ENCODE measurements around the gene G6PC3. TPM values are rescaled to one million over a fixed set of nuclear protein-coding genes. Genes with fewer than 3 reads are reported as not detected.

Gene G6PC3
- total and polyA plus RNA-seq, 2 donors (not counting 3 experiments of a cell fraction or from before 2014, with no cell fraction given): 78.4 to 194 TPM

DNA sequence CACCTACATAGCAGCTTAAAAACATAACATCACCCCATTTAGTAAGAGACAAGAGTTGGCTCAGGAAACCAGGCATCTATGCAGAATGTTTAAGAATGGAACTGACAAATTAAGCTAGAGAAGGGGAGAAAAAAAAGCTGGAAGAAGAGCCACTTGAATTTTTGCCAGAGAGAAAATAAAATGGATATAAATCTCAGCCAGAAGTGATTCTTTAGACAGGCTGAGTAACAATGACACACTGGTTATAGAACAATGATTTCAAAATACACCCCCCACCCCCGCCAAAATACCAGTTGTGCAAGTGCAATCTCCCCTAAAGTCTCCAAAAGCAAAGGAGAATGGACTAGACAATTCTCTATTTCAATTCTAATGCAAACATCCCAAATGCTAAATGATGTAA, 26.5 kb upstream of the G6PC3 start:
- DNase-seq (ENCODE audit: low read depth, low spot score) (peak; percentile 11), FAIRE-seq (peak; percentile 18)
- Histone ChIP-seq H3K36me3 (ENCODE audit: control insufficient read depth in 2 of 2, extremely low read depth in 1 of 2, insufficient read depth in 2 of 2, low read length in 2 of 2) (peaks cover 0 to 7% of the 10 kb centered on the region in 2 experiments), H3K27ac (ENCODE audit: insufficient read depth, low read depth, low read length) (no peak overlapping the region), H2AFZ (ENCODE audit: low read depth, low read length) (no peak overlapping the region), H3K9me3 (replicated peaks; ENCODE audit: control insufficient read depth, insufficient read depth, low read length) (no peaks in the 10 kb centered on the region), H3K4me1 (ENCODE audit: control insufficient read depth, extremely low read depth, insufficient read depth, low read length) (peaks cover 9% of the 10 kb centered on the region), H3K4me2 (ENCODE audit: insufficient read depth, low read length) (no peak overlapping the region), H3K79me2 (ENCODE audit: control insufficient read depth, insufficient read depth, low read length) (peaks cover 72% of the 10 kb centered on the region), H3K9me1 (replicated peaks; ENCODE audit: control insufficient read depth, extremely low read depth, insufficient read depth, low read length) (no peaks in the 10 kb centered on the region), H3K27me3 (ENCODE audit: control insufficient read depth in 2 of 2, insufficient read depth in 2 of 2, low read length in 2 of 2) (no peaks in the 10 kb centered on the region), H3K4me3 (replicated peaks in 1 of 3; ENCODE audit: insufficient read depth in 1 of 3, low read depth in 1 of 3, low read length in 3 of 3) (no peak overlapping the region), H3K9ac (replicated peaks; ENCODE audit: extremely low read depth, insufficient read depth, low read length) (no peak overlapping the region), H4K20me1 (replicated peaks; ENCODE audit: control insufficient read depth, extremely low read depth, insufficient read depth, low read length) (peaks cover 4% of the 10 kb centered on the region)
- POLR2A ChIA-PET: interaction anchor here (0.8 to 1.0 kb wide), 2 partner anchors 14 to 80 kb away, joined by 5 to 6 read pairs; partner anchors contain the start of gene HDAC5
- intact Hi-C loops (cut with micrococcal nuclease): no loop called here
- dilution Hi-C loops (cut with MboI; ENCODE audit: extremely low pct_ligation_motif_present, low sequenced_read_pairs): no loop called here
- CTCF ChIA-PET: interaction anchor here (1.0 to 3.5 kb wide), 12 partner anchors 11 to 198 kb away, joined by 3 to 38 read pairs (median 5); partner anchors contain the start of genes G6PC3 and HDAC5
- BruUV-seq (replicated peaks): no TSS peak
- TF ChIP-seq MYC (IDR thresholded peaks at IDR 0.05; ENCODE audit: low read depth, low read length): no peak
- TF ChIP-seq, protein P1, sequence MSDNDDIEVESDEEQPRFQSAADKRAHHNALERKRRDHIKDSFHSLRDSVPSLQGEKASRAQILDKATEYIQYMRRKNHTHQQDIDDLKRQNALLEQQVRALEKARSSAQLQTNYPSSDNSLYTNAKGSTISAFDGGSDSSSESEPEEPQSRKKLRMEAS (IDR thresholded peaks at IDR 0.05; ENCODE audit: insufficient read depth, insufficient read length): no peak
- TF ChIP-seq, protein P2, sequence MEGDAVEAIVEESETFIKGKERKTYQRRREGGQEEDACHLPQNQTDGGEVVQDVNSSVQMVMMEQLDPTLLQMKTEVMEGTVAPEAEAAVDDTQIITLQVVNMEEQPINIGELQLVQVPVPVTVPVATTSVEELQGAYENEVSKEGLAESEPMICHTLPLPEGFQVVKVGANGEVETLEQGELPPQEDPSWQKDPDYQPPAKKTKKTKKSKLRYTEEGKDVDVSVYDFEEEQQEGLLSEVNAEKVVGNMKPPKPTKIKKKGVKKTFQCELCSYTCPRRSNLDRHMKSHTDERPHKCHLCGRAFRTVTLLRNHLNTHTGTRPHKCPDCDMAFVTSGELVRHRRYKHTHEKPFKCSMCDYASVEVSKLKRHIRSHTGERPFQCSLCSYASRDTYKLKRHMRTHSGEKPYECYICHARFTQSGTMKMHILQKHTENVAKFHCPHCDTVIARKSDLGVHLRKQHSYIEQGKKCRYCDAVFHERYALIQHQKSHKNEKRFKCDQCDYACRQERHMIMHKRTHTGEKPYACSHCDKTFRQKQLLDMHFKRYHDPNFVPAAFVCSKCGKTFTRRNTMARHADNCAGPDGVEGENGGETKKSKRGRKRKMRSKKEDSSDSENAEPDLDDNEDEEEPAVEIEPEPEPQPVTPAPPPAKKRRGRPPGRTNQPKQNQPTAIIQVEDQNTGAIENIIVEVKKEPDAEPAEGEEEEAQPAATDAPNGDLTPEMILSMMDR (IDR thresholded peaks at IDR 0.05; ENCODE audit: extremely low read depth in 1 of 2, insufficient read depth in 1 of 2, low read depth in 1 of 2, low read length in 2 of 2): no peak
- no peak for TF ChIP-seq POLR2A (IDR thresholded peaks at IDR 0.05; ENCODE audit: low read depth, low read length)
- TF ChIP-seq JUN (IDR thresholded peaks at IDR 0.05; ENCODE audit: borderline replicate concordance, insufficient read depth, insufficient read length, low read depth): no peak
- TF ChIP-seq FOS (IDR thresholded peaks at IDR 0.05; ENCODE audit: borderline replicate concordance, insufficient read depth, low read length): no peak
- no peak for TF ChIP-seq EZH2 (IDR thresholded peaks at IDR 0.05; ENCODE audit: borderline replicate concordance, low read depth, low read length, severe bottlenecking)
- TF ChIP-seq GATA2 (IDR thresholded peaks at IDR 0.05; ENCODE audit: insufficient read depth, insufficient read length, low read depth, low read length): no peak
- TF ChIP-seq POLR2AphosphoS5 (IDR thresholded peaks at IDR 0.05; ENCODE audit: insufficient read depth, low read depth, low read length): no peak

Measured in endothelial cell of umbilical vein (primary cell).